GM20000 (cell line): ENCODE data around the gene ZIC4.

Experiments used
- DNase-seq: peaks from one replicate; pipeline ENCODE4 v3.0.0; 2012; ENCODE audit warnings: low spot score
- CTCF ChIP-seq: IDR thresholded peaks from 2 replicates; pipeline ENCODE4 v1.5.1; 2012; ENCODE audit warnings: mild to moderate bottlenecking, control low read depth; ENCODE audit errors: extremely low read depth, missing control alignments

ZIC4 gene

GRCh38 chr3:147406028-147406931, at the start of gene ZIC4:
TSS of gene ZIC4 (minus strand) at chr3:147406543. CDS start at chr3:147402797, 3,746 bp downstream.
- DNase-seq, result no peak
- no peak for TF ChIP-seq CTCF

- TF ChIP-seq CTCF, result no peak
- no peak for DNase-seq
These were observed 43.3 kb upstream of the ZIC4 start for GRCh38 chr3:147449669-147450068.

GRCh38 chr3:147447224-147447623, 40.9 kb upstream of the ZIC4 start:
- no peak for DNase-seq
- no peak for TF ChIP-seq CTCF

DNA sequence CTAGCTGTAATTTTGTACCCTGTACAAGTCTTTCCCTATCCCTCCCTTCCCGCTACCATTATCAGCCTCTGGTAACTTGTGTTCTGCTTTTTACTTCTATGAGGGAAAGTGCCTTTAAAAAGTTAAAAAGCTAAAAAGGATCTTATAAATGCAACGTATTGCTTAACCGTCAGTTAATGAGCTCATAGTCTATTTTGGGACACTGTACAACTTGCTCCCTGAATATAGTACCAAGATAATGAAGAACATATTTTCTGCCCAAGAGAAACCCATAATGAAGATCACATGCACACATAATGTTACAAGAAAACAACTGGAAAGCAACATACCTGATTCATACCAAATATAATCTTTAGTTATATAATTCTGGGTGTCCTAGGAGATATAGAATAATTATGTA, 25.4 kb upstream of the ZIC4 start:
- no peak for DNase-seq
- TF ChIP-seq CTCF, result no peak

DNA sequence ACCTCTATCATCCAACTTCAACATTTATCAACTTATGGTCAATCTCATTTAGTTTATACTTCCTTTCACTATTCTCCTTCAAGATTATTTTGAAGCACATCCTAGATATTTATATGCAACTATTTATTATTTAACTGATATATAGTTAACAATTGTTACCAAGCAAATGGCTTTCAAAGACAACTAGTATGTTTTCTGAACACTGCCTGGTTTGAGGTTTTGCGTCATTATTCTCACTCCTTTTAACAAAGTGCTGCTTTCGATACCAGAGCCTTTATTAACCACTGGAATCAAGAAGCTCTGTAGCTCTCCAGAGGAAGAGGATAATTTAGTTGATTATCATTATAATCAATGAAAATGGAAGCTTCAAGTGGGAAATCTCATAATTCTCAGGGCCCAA, 22.4 kb upstream of the ZIC4 start:
- TF ChIP-seq CTCF, result no peak
- no peak for DNase-seq

DNA sequence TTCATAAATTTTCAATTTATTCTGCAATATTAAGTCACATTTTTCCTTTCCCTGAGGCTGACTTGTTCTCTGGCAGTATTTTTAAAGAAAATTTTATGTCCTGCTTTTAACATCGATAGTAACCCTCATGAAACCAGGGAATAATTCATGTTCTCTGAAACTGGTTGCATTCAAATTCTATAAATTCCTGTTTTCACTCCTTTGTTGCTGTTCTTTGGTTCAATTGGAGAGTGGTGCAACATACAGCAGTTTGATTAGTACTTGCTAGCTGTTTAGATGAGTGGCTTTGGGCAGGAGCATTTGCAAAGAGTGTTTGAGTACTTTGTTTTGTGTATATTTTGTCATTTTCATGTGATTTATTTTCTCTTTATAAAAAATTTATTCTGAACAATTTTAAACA, 22.0 kb upstream of the ZIC4 start:
- DNase-seq, result no peak
- no peak for TF ChIP-seq CTCF

GRCh38 chr3:147427746-147428145, 21.4 kb upstream of the ZIC4 start:
- TF ChIP-seq CTCF, result no peak
- DNase-seq, result no peak
